ENCODE measurements around the gene FGF11.

FGF11 gene

GRCh38 chr17:7405350-7406234 lies 33.7 kb upstream of the FGF11 start:
- Histone ChIP-seq H3K9me2 (replicated peaks; ENCODE audit: insufficient read depth, low read length) (no peaks in the 10 kb centered on the region), H3K9ac (ENCODE audit: low read length) (no peak overlapping the region), H3K9me3 (ENCODE audit: insufficient read depth, low read length) (no peaks in the 10 kb centered on the region), H4K20me1 (ENCODE audit: low read depth, low read length) (no peaks in the 10 kb centered on the region), H3K27me3 (ENCODE audit: low read length) (no peaks in the 10 kb centered on the region), H3K27ac (ENCODE audit: low read depth, low read length) (no peak overlapping the region), H3K36me3 (ENCODE audit: low read length) (no peaks in the 10 kb centered on the region), H3K4me3 (ENCODE audit: insufficient read depth, low read length, poor library complexity, severe bottlenecking) (no peak overlapping the region), H3K4me2 (ENCODE audit: low read depth, low read length, poor library complexity, severe bottlenecking) (peak overlapping the region; percentile 73), H3F3A (ENCODE audit: insufficient read depth) (no peaks in the 10 kb centered on the region), H3K79me2 (ENCODE audit: insufficient read depth, low read length) (no peaks in the 10 kb centered on the region), H2AFZ (ENCODE audit: low read depth, low read length, severe bottlenecking) (no peak overlapping the region)
- TF ChIP-seq, protein P1, sequence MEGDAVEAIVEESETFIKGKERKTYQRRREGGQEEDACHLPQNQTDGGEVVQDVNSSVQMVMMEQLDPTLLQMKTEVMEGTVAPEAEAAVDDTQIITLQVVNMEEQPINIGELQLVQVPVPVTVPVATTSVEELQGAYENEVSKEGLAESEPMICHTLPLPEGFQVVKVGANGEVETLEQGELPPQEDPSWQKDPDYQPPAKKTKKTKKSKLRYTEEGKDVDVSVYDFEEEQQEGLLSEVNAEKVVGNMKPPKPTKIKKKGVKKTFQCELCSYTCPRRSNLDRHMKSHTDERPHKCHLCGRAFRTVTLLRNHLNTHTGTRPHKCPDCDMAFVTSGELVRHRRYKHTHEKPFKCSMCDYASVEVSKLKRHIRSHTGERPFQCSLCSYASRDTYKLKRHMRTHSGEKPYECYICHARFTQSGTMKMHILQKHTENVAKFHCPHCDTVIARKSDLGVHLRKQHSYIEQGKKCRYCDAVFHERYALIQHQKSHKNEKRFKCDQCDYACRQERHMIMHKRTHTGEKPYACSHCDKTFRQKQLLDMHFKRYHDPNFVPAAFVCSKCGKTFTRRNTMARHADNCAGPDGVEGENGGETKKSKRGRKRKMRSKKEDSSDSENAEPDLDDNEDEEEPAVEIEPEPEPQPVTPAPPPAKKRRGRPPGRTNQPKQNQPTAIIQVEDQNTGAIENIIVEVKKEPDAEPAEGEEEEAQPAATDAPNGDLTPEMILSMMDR (IDR thresholded peaks at IDR 0.05; ENCODE audit: insufficient read depth, low read length, poor library complexity, severe bottlenecking), result no peak
- no peak for TF ChIP-seq EZH2phosphoT487 (conservative IDR thresholded peaks at IDR 0.05; ENCODE audit: low read length)

DNA sequence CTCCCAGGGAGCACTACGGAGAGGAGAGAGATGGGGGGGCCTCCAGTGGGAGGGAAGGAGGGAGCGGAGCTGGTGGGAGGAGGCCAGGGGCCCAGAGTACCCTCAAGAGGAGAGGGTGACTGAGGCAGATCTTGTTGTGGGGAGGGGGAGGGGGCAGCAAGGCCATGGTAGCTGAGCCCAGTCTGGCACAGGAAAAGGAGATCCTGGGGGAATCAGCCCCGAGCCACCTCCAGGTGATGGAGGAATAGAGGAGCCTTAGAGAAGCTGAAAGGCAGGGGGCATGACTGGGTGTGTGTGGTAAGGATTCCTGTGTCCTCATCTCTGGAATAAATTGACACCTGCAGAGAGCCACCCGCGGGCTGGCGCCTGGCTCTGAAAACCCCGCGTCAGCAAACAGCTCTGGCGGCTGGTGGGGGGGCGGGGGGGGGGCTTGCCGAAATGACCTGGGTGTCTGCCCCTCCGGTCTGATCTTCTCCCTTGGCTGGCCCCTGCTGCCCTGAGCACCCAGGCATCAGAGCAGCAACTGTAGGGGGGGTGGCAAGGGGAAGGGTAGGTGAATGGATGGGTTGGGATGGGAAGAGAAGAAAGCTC lies 33.0 kb upstream of the FGF11 start:
- H3K9ac ChIP-seq (ENCODE audit: low read length), result no peak overlapping the region
- H3K27ac ChIP-seq (ENCODE audit: low read depth, low read length), result no peak overlapping the region
- no peaks in the 10 kb centered on the region for H3K9me3 ChIP-seq (ENCODE audit: insufficient read depth, low read length)
- no peak overlapping the region for H3K4me2 ChIP-seq (ENCODE audit: low read depth, low read length, poor library complexity, severe bottlenecking)
- H4K20me1 ChIP-seq (ENCODE audit: low read depth, low read length), result no peaks in the 10 kb centered on the region
- no peaks in the 10 kb centered on the region for H3K79me2 ChIP-seq (ENCODE audit: insufficient read depth, low read length)
- no peak overlapping the region for H2AFZ ChIP-seq (ENCODE audit: low read depth, low read length, severe bottlenecking)
- no peaks in the 10 kb centered on the region for H3K9me2 ChIP-seq (replicated peaks; ENCODE audit: insufficient read depth, low read length)
- no peaks in the 10 kb centered on the region for H3K27me3 ChIP-seq (ENCODE audit: low read length)
- H3F3A ChIP-seq (ENCODE audit: insufficient read depth), result no peaks in the 10 kb centered on the region
- TF ChIP-seq EZH2phosphoT487 (conservative IDR thresholded peaks at IDR 0.05; ENCODE audit: low read length), result no peak
- TF ChIP-seq, protein P1 (IDR thresholded peaks at IDR 0.05; ENCODE audit: insufficient read depth, low read length, poor library complexity, severe bottlenecking), result no peak
- no peak overlapping the region for H3K4me3 ChIP-seq (ENCODE audit: insufficient read depth, low read length, poor library complexity, severe bottlenecking)
- no peaks in the 10 kb centered on the region for H3K36me3 ChIP-seq (ENCODE audit: low read length)

DNA sequence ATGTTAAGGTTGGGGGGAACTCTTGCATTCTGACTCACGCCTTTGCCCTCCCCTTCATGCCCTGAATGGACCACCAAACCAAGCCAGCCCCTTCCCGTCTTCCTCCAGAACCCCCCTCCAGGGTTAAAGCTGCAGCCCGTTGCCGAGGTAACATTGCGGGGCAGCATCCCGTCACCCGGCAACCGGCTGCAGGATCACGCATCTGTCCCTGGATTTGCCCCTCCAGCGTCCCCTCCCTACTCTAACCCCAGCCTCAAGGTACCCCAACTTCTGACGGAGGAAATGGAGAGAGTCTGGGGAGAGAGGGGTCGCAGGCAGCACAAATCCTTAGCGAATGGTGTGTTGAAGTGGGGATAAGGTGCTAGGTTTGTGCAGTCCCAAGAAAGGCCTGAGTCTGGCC lies 32.2 kb upstream of the FGF11 start:
- no peaks in the 10 kb centered on the region for H3K9me3 ChIP-seq (ENCODE audit: insufficient read depth, low read length)
- no peaks in the 10 kb centered on the region for H3K27me3 ChIP-seq (ENCODE audit: low read length)
- no peaks in the 10 kb centered on the region for H3K36me3 ChIP-seq (ENCODE audit: low read length)
- no peak overlapping the region for H3K4me3 ChIP-seq (ENCODE audit: insufficient read depth, low read length, poor library complexity, severe bottlenecking)
- no peak overlapping the region for H3K9ac ChIP-seq (ENCODE audit: low read length)
- no peaks in the 10 kb centered on the region for H3K9me2 ChIP-seq (replicated peaks; ENCODE audit: insufficient read depth, low read length)
- H3K4me2 ChIP-seq (ENCODE audit: low read depth, low read length, poor library complexity, severe bottlenecking), result no peak overlapping the region
- H3K79me2 ChIP-seq (ENCODE audit: insufficient read depth, low read length), result no peaks in the 10 kb centered on the region
- no peaks in the 10 kb centered on the region for H3F3A ChIP-seq (ENCODE audit: insufficient read depth)
- H2AFZ ChIP-seq (ENCODE audit: low read depth, low read length, severe bottlenecking), result no peak overlapping the region
- H4K20me1 ChIP-seq (ENCODE audit: low read depth, low read length), result no peaks in the 10 kb centered on the region
- no peak for TF ChIP-seq EZH2phosphoT487 (conservative IDR thresholded peaks at IDR 0.05; ENCODE audit: low read length)
- TF ChIP-seq, protein P1 (IDR thresholded peaks at IDR 0.05; ENCODE audit: insufficient read depth, low read length, poor library complexity, severe bottlenecking), result no peak
- H3K27ac ChIP-seq (ENCODE audit: low read depth, low read length), result no peak overlapping the region
